ENCODE results near the gene CYP3A4.
"Not testable (repeated sequence)": the region's sequence is repeated elsewhere in the genome, so short reads cannot be mapped to it uniquely, and the experiment has no call there.

The CYP3A4 gene

GRCh38 chr7:99772565-99772964 lies 11.4 kb downstream of the CYP3A4 start:
- no peak for DNase-seq (ENCODE audit: low spot score)
- in situ Hi-C loops (cut with MboI; ENCODE audit: low pct_unique_long_range_greater_than_20kb, low sequenced_read_pairs, unreplicated experiment), result no loop called here
- TF ChIP-seq, protein P1, sequence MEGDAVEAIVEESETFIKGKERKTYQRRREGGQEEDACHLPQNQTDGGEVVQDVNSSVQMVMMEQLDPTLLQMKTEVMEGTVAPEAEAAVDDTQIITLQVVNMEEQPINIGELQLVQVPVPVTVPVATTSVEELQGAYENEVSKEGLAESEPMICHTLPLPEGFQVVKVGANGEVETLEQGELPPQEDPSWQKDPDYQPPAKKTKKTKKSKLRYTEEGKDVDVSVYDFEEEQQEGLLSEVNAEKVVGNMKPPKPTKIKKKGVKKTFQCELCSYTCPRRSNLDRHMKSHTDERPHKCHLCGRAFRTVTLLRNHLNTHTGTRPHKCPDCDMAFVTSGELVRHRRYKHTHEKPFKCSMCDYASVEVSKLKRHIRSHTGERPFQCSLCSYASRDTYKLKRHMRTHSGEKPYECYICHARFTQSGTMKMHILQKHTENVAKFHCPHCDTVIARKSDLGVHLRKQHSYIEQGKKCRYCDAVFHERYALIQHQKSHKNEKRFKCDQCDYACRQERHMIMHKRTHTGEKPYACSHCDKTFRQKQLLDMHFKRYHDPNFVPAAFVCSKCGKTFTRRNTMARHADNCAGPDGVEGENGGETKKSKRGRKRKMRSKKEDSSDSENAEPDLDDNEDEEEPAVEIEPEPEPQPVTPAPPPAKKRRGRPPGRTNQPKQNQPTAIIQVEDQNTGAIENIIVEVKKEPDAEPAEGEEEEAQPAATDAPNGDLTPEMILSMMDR (IDR thresholded peaks at IDR 0.05; ENCODE audit: extremely low read depth, insufficient read depth, missing control alignments), result no peak

DNA sequence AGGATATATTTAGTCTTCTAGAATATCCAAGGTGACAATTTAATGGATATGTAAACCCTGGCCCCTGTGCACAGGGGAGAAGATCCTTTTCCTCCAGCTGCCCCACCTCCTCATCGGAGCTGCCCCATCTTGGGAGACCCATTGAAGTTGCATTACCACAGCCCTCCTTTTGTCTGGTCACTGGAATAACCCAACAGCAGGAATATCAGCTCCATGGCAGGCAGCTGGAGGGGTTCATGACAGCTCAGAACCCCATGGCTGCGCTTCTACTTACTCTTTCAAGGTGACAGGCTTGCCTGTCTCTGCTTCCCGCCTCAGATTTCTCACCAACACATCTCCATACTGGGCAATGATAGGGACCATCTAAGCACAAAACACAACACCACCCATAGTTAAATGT lies 14.5 kb downstream of the CYP3A4 start:
- in situ Hi-C loops (cut with MboI; ENCODE audit: low pct_unique_long_range_greater_than_20kb, low sequenced_read_pairs, unreplicated experiment); DNase-seq (ENCODE audit: low spot score): not testable (repeated sequence)

- no peak for DNase-seq (ENCODE audit: low spot score)
- TF ChIP-seq, protein P1 (IDR thresholded peaks at IDR 0.05; ENCODE audit: extremely low read depth, insufficient read depth, missing control alignments), result no peak
Observed at GRCh38 chr7:99768471-99768870, 15.5 kb downstream of the CYP3A4 start.

DNA sequence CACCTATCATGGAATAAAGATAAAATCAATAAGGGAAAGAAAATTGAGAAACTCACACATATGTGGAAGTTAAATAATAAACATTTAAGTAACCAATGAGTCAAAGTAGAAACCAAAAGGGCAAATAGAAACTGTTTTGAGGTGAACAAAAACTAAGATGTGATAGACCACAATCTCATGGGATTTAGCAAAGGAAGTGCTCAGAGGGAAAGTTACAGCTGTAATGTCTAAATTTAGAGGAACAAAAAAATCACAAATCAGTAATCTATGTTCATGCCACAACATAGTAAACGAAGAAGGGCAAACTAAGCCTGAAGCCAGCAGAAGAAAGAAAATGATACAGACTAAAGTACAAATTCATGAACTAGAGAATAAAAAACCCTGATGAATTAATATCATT lies 16.3 kb downstream of the CYP3A4 start:
- in situ Hi-C loops (cut with MboI; ENCODE audit: low pct_unique_long_range_greater_than_20kb, low sequenced_read_pairs, unreplicated experiment), result no loop called here
- DNase-seq (ENCODE audit: low spot score), result peak; percentile 21
- TF ChIP-seq, protein P1 (IDR thresholded peaks at IDR 0.05; ENCODE audit: extremely low read depth, insufficient read depth, missing control alignments), result no peak

More at GRCh38 chr7:99768471-99768870, 15.5 kb downstream of the CYP3A4 start:
- in situ Hi-C loops (cut with MboI; ENCODE audit: low pct_unique_long_range_greater_than_20kb, low sequenced_read_pairs, unreplicated experiment), result no loop called here

GRCh38 chr7:99766484-99767099 lies 17.4 kb downstream of the CYP3A4 start:
- in situ Hi-C loops (cut with MboI; ENCODE audit: low pct_unique_long_range_greater_than_20kb, low sequenced_read_pairs, unreplicated experiment), result no loop called here

DNA sequence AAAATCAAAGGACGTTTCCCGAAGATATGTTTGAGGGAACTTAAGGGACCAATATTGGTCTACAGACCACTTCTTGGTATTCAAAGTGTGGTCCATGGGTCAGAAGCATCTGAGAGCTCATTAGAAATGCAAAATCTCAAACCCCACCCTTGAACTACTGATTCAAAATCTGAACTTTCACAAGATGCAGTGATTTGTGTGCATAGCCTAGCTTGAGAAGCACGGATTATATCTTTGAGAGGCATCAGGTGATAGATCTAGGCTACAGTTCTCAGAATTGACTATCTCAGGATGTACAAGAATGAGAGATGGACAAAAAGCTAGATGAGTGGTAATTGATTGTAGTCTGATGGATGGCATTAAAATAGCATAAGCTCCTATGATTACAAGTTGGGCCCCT lies 19.5 kb downstream of the CYP3A4 start:
- TF ChIP-seq, protein P1 (IDR thresholded peaks at IDR 0.05; ENCODE audit: extremely low read depth, insufficient read depth, missing control alignments), result no peak
- in situ Hi-C loops (cut with MboI; ENCODE audit: low pct_unique_long_range_greater_than_20kb, low sequenced_read_pairs, unreplicated experiment), result no loop called here

More at GRCh38 chr7:99766484-99767099, 17.4 kb downstream of the CYP3A4 start:
- DNase-seq (ENCODE audit: low spot score), result no peak
- TF ChIP-seq, protein P1 (IDR thresholded peaks at IDR 0.05; ENCODE audit: extremely low read depth, insufficient read depth, missing control alignments), result no peak

DNA sequence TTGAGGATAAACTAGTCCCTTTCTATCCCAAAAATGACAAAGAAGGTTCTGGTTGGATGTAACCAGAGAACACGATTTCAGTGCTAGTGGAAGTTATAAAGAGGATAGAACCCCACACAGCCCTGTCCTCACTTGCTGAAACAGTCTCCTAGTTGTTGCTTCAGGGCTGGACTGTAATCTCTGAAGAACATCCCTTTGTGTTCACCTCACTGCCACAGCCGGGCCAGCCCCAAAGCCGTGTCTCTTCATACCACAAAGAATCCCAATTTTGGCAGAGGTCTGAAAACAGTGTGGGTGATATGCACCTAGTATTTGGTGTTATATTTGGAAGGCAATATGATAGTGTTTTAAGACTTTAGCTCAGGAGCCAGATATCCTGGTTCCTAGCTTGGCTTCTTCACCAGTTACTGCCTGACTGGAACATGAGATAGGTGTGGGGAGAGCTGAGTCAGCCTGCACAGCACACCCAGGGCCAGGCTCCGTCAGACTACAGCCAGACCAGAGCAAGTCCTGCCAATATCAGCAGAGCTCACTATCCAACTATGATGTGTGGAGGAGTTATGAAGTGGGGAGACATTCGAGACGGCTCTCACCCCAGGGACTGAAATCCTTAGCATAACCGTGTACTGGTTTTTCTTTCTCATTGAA lies 21.2 kb downstream of the CYP3A4 start:
- in situ Hi-C loops (cut with MboI; ENCODE audit: low pct_unique_long_range_greater_than_20kb, low sequenced_read_pairs, unreplicated experiment), result no loop called here
- no peak for DNase-seq (ENCODE audit: low spot score)

More for the DNA sequence above, 19.5 kb downstream of the CYP3A4 start:
- no peak for DNase-seq (ENCODE audit: low spot score)

More for the DNA sequence above, 21.2 kb downstream of the CYP3A4 start:
- TF ChIP-seq, protein P1 (IDR thresholded peaks at IDR 0.05; ENCODE audit: extremely low read depth, insufficient read depth, missing control alignments), result no peak

All from GM13977 (cell line).